HG02938 (cell line): ENCODE measurements around the gene LRSAM1.

ENCODE experiments used
- ATAC-seq: cut with Tn5 transposase; IDR thresholded peaks from one replicate; pipeline ENCODE4 v1.9.1; 2021; ENCODE audit warnings: mild to moderate bottlenecking, moderate library complexity; ENCODE audit not compliant: unreplicated experiment

LRSAM1 gene

GRCh38 chr9:127494304-127494702 is 43.0 kb downstream of the LRSAM1 start:
- ATAC-seq: no peak

GRCh38 chr9:127495884-127496555 is 44.7 kb downstream of the LRSAM1 start:
- ATAC-seq: no peak

- no peak for ATAC-seq
These were observed 45.7 kb downstream of the LRSAM1 start for GRCh38 chr9:127496974-127497373.

GRCh38 chr9:127497656-127498290 is 46.5 kb downstream of the LRSAM1 start:
- ATAC-seq: no peak

- no peak for ATAC-seq
These were observed 47.0 kb downstream of the LRSAM1 start for GRCh38 chr9:127498298-127498697.

- no peak for ATAC-seq
These were observed 49.1 kb downstream of the LRSAM1 start for GRCh38 chr9:127500399-127500798.

- no peak for ATAC-seq
These were observed 49.6 kb downstream of the LRSAM1 start for GRCh38 chr9:127500862-127501261.

GRCh38 chr9:127501821-127502343 is 50.6 kb downstream of the LRSAM1 start:
- no peak for ATAC-seq

- no peak for ATAC-seq
These were observed 51.5 kb downstream of the LRSAM1 start for GRCh38 chr9:127502706-127503378.

GRCh38 chr9:127503379-127503921 is 52.1 kb downstream of the LRSAM1 start:
- ATAC-seq: no peak

- no peak for ATAC-seq
These were observed 52.9 kb downstream of the LRSAM1 start for GRCh38 chr9:127503947-127504886.

GRCh38 chr9:127504887-127505251 is 53.6 kb downstream of the LRSAM1 start:
- ATAC-seq: no peak

GRCh38 chr9:127505396-127506116 is 54.2 kb downstream of the LRSAM1 start:
- no peak for ATAC-seq

GRCh38 chr9:127506117-127506813 is 55.0 kb downstream of the LRSAM1 start:
- ATAC-seq: no peak

- no peak for ATAC-seq
These were observed 55.8 kb downstream of the LRSAM1 start for GRCh38 chr9:127506814-127507750.

- no peak for ATAC-seq
These were observed 56.7 kb downstream of the LRSAM1 start for GRCh38 chr9:127507751-127508648.

- ATAC-seq: no peak
These were observed 57.6 kb downstream of the LRSAM1 start for GRCh38 chr9:127508901-127509260.
